Measurements from ENCODE around the gene KCNA10.

KCNA10 gene

GRCh38 chr1:110563089-110563488 is 44.1 kb upstream of the KCNA10 start:
- no peak overlapping the region for H3K4me3 ChIP-seq (replicated peaks; ENCODE audit: insufficient read depth, low read length)
- H3K27me3 ChIP-seq (ENCODE audit: insufficient read depth, poor library complexity, severe bottlenecking), result peaks cover 4% of the 10 kb centered on the region
- no peak for TF ChIP-seq CTCF (IDR thresholded peaks at IDR 0.05; ENCODE audit: insufficient read depth, low read length)
- no peak for TF ChIP-seq GABPA (IDR thresholded peaks at IDR 0.05; ENCODE audit: low read depth)
- no peak for TF ChIP-seq SPI1 (IDR thresholded peaks at IDR 0.05; ENCODE audit: borderline replicate concordance, low read depth)
- no peak for TF ChIP-seq POLR2AphosphoS5 (IDR thresholded peaks at IDR 0.05; ENCODE audit: low read depth)
- TF ChIP-seq REST (IDR thresholded peaks at IDR 0.05; ENCODE audit: insufficient replicate concordance, low read depth), result no peak
- no peak for DNase-seq (ENCODE audit: low read depth in 1 of 2, low spot score in 1 of 2)
- H3K27ac ChIP-seq (replicated peaks), result no peak overlapping the region

- peaks cover 5% of the 10 kb centered on the region for H3K27me3 ChIP-seq (ENCODE audit: insufficient read depth, poor library complexity, severe bottlenecking)
- DNase-seq (ENCODE audit: low read depth in 1 of 2, low spot score in 1 of 2), result no peak
- TF ChIP-seq POLR2AphosphoS5 (IDR thresholded peaks at IDR 0.05; ENCODE audit: low read depth), result no peak
- no peak for TF ChIP-seq SPI1 (IDR thresholded peaks at IDR 0.05; ENCODE audit: borderline replicate concordance, low read depth)
- TF ChIP-seq GABPA (IDR thresholded peaks at IDR 0.05; ENCODE audit: low read depth), result no peak
- TF ChIP-seq REST (IDR thresholded peaks at IDR 0.05; ENCODE audit: insufficient replicate concordance, low read depth), result no peak
- TF ChIP-seq CTCF (IDR thresholded peaks at IDR 0.05; ENCODE audit: insufficient read depth, low read length), result no peak
- H3K4me3 ChIP-seq (replicated peaks; ENCODE audit: insufficient read depth, low read length), result no peak overlapping the region
- no peak overlapping the region for H3K27ac ChIP-seq (replicated peaks)
Observed at GRCh38 chr1:110561596-110561995, 42.6 kb upstream of the KCNA10 start.

- no peak overlapping the region for H3K4me3 ChIP-seq (replicated peaks; ENCODE audit: insufficient read depth, low read length)
- TF ChIP-seq GABPA (IDR thresholded peaks at IDR 0.05; ENCODE audit: low read depth) (no peak), REST (IDR thresholded peaks at IDR 0.05; ENCODE audit: insufficient replicate concordance, low read depth) (no peak), POLR2AphosphoS5 (IDR thresholded peaks at IDR 0.05; ENCODE audit: low read depth) (no peak), CTCF (IDR thresholded peaks at IDR 0.05; ENCODE audit: insufficient read depth, low read length) (no peak)
- H3K27me3 ChIP-seq (ENCODE audit: insufficient read depth, poor library complexity, severe bottlenecking), result peaks cover 25% of the 10 kb centered on the region
- no peak for DNase-seq (ENCODE audit: low read depth in 1 of 2, low spot score in 1 of 2)
- H3K27ac ChIP-seq (replicated peaks), result no peak overlapping the region
Observed at GRCh38 chr1:110559157-110559556, 40.2 kb upstream of the KCNA10 start.

Data from HL-60 (cell line).